ENCODE results near the gene GPR3. TPM values are rescaled to one million over a fixed set of nuclear protein-coding genes. Genes with fewer than 3 reads are reported as not detected.

GPR3 gene
- total RNA-seq, 4 donors from 2014 or later, result 0.67 TPM; not detected in 3

DNA sequence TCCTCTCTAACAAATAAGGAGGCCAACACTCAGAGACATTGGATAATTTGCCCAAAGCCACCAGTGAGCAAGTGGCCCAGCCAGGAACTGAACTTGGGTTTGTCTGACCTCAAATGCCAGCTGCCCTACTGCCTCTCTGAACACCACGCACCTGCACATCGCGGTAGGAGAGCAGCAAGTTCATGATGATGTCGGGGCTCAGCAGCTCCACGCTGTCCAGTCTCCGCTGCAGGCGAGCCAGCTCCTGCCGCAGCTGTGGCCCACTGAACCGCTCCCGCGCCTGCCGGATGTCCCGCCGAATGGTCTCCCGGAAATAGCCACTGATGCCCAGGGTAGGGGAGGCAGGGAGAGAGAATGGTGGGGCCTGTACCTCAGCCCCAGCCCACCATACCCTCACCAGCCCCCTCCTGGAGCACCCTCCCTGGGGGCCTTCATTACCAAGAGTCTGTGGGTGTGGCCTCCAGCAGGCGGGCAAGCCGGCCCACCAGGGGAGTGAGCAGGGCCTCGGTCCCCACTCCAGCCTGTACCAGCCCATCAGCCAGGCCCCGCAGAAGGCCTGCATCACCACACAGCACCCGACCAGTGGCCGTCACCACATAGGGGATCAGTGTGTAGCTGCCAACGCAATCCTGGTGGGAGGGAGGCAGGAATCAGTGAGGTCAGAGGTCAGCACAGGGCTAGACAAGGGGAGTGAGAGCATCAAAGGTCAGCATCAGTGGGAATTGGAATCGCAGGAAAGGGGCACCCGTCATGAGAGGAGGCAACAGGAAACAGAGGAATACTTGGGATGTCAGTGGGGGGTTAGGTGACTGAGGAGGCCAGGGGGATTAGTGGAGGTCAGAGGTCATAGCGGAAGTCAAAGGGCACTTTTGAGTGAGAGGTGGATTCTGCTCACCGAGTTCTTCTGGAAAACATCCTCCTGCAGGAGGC lies 28.4 kb upstream of the GPR3 start:
- H3K27ac ChIP-seq, result peak overlapping the region in 3 of 4 donors; percentile 98 to 99 (median 99)
- peaks cover 9 to 67% (median 19%) of the 10 kb centered on the region in 3 donors for H3K4me1 ChIP-seq

GRCh38 chr1:27364696-27365371 lies 27.6 kb upstream of the GPR3 start:
- TF ChIP-seq POLR2A (IDR thresholded peaks at IDR 0.05) (no peak), CTCF (IDR thresholded peaks at IDR 0.05) (no peak), EP300 (IDR thresholded peaks at IDR 0.05) (no peak)
- no peak for ATAC-seq
- Histone ChIP-seq H3K27ac (peak overlapping the region; percentile 94 to 99 (median 98)), H3K4me1 (peaks cover 9 to 70% (median 19%) of the 10 kb centered on the region in 3 donors), H3K9me3 (no peaks in the 10 kb centered on the region), H3K4me3 (peak overlapping the region; percentile 69 to 91), H3K27me3 (no peaks in the 10 kb centered on the region), H3K36me3 (peaks cover 0 to 50% of the 10 kb centered on the region in 2 donors)
- WGBS, 2 donors (ENCODE audit: low coverage in 1 of 2), result no CpG with 5 or more reads among the region's 11 CpGs

More for the DNA sequence above, 28.4 kb upstream of the GPR3 start:
- no peak for TF ChIP-seq EP300 (IDR thresholded peaks at IDR 0.05)
- TF ChIP-seq POLR2AphosphoS5 (IDR thresholded peaks at IDR 0.05), result no peak
- TF ChIP-seq POLR2A (IDR thresholded peaks at IDR 0.05), result no peak
- no peak for TF ChIP-seq CTCF (IDR thresholded peaks at IDR 0.05)
- Histone ChIP-seq H3K9me3 (no peaks in the 10 kb centered on the region), H3K27me3 (no peaks in the 10 kb centered on the region), H3K36me3 (peaks cover 0 to 58% of the 10 kb centered on the region in 2 donors), H3K4me3 (peak overlapping the region in 1 of 2 donors; percentile 91)
- WGBS, 2 donors (ENCODE audit: low coverage in 1 of 2), result 78% methylated on average over 8 of the region's 26 CpGs; no CpG with 5 or more reads in 1 of the 2 donors
- ATAC-seq, result no peak

DNA sequence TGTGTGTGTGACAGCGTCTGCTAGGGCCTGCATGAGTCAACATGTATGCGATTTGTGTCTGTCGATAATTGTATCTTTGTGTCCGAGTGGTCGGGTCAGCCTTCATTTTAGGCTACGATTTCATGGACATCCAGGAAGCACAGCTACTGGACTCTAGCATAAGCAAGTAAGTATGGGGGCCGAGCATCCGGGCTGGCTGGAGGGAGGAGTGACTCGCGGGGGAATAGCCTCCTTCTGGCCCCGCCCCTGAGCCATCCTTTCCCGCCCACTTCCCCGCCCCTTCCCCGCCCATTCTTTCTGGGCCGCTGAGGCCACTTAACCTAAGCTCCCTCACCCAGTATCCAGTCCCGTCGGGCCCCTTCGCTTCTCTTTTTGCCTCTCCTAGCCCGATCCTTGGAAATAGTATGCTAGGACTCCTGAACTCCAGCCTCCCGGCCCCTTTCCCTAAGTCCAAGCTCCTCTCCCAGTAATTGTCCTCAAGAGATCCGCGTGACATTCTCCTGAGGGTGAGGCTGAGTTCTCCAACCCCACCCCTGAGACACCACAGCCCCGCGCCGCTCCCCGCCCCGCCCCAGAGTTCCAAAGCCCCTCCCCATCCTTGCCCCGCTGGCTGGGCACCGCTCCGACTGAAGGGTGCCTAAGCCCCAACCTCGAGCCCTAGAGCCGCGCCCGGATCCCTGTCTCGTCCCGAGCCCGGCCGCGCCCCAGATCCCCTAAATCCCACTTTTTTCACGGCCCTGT lies 26.9 kb upstream of the GPR3 start:
- no peaks in the 10 kb centered on the region for H3K9me3 ChIP-seq
- peaks cover 0 to 43% of the 10 kb centered on the region in 2 donors for H3K36me3 ChIP-seq
- H3K27me3 ChIP-seq, result no peaks in the 10 kb centered on the region
- 0 to 4% methylated on average over 9 to 16 of the region's 40 CpGs for WGBS, 2 donors (ENCODE audit: low coverage in 1 of 2)
- ATAC-seq, result peak; percentile 81
- H3K27ac ChIP-seq, result peak overlapping the region; percentile 94 to 99 (median 98)
- peaks cover 9 to 65% (median 19%) of the 10 kb centered on the region in 3 donors for H3K4me1 ChIP-seq
- TF ChIP-seq CTCF (IDR thresholded peaks at IDR 0.05) (peak in 1 of 4 experiments; percentile 3), EP300 (IDR thresholded peaks at IDR 0.05) (no peak), POLR2A (IDR thresholded peaks at IDR 0.05) (peak; percentile 38 to 51), POLR2AphosphoS5 (IDR thresholded peaks at IDR 0.05) (peak; percentile 57)
- H3K4me3 ChIP-seq, result peak overlapping the region; percentile 69 to 91

- H3K27ac ChIP-seq, result peak overlapping the region; percentile 94 to 99 (median 98)
- H3K9me3 ChIP-seq, result no peaks in the 10 kb centered on the region
- H3K4me3 ChIP-seq, result peak overlapping the region; percentile 69 to 91
- H3K36me3 ChIP-seq, result peaks cover 0 to 38% of the 10 kb centered on the region in 2 donors
- 0% methylated on average over 1 of the region's 30 CpGs; no CpG with 5 or more reads in 1 of the 2 donors for WGBS, 2 donors (ENCODE audit: low coverage in 1 of 2)
- peak; percentile 69 for ATAC-seq
- H3K27me3 ChIP-seq, result no peaks in the 10 kb centered on the region
- TF ChIP-seq POLR2A (IDR thresholded peaks at IDR 0.05) (peak; percentile 40 to 51), EP300 (IDR thresholded peaks at IDR 0.05) (no peak), CTCF (IDR thresholded peaks at IDR 0.05) (no peak), POLR2AphosphoS5 (IDR thresholded peaks at IDR 0.05) (no peak)
- H3K4me1 ChIP-seq, result peaks cover 9 to 60% (median 19%) of the 10 kb centered on the region in 3 donors
Observed at GRCh38 chr1:27366113-27366410, 26.4 kb upstream of the GPR3 start.

Measured in gastroesophageal sphincter (tissue), 4 donors.